HG02840 (cell line): Measurements from ENCODE around the gene MSI2.

Experiments used
- ATAC-seq: cut with Tn5 transposase; IDR thresholded peaks from one replicate; pipeline ENCODE4 v1.9.1; 2021; ENCODE audit warnings: mild to moderate bottlenecking, moderate library complexity, moderate number of reproducible peaks; ENCODE audit not compliant: unreplicated experiment, low FRiP score

Gene MSI2

DNA sequence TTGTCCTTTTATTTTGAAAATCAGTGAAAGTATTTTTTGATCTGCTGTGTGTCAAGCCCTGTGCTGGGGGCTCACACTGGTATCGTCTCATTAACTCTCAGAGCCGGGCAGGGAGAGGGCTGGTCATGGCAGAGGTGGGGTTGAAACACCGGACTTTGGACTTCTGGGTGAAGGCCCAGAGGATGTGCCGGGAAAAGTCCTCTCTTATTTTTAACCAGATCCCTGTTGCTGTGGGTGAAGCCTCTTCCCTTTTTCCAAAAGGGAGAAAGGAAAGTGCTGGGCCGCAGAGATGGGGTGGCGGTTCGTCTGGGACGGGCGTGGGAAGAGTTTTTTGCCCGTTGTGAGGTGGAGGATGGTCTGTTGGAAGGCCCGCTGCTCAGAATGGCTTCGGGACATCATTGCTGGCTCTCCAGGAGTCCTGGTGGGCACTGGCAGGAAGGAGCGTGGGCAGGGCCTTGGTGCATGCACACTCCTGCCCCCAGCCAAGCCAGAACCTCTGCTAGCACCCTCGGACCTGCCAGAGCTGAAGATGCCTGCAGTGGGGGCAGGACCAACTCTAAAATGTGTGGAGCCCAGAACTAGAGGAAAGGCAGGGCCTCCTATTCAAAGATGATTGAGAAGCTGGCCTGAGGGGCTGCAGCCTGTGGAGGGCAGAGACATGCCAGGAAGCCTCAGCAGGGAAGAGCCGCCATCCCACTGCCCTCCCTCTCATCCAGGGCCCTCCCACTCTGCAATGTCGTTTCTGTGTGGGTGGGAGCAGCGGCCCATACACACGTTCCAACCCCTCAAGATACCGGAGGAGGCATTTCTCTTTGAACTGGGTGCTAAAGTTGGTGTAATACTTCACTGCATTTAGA lies 275.6 kb downstream of the MSI2 start:
- no peak for ATAC-seq

DNA sequence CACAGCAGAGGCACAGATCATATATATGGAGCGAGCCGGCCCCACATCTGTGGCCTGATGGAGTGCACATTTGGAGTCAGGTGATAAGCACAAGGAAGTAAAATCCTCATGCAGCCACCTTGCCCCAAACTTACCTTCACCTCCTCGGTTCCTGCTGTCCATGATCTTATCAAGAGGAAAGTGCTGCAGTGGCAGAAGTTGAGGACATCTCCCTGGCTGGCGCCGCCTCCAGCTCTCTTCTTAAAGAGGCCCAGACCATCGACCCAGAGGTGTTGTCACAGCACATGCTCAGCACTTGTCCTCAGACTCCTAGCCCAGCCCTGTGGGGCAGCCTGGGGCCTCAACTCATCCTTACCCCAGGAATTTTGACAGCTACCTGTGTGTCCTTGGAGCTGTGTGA lies 276.2 kb downstream of the MSI2 start:
- ATAC-seq = no peak

DNA sequence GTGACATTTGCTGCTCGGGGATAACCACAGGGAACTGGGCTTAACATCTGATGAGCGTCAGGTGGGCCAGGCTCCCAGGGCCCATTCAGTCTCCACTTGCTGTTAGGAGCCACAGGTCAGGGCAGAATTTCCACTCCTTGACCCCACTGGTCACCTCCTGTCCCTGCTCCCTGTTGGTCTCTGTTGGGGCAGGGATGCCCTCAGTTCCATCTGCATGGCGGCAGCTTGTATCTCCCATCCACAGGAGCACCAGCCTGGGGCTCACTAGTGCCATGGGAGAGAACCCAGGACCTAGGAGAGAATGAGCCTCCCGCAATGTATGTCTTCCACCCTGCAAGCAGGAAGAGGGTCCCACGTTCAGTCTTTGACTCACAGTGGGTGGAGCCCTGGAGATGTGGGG lies 276.6 kb downstream of the MSI2 start:
- ATAC-seq = no peak

DNA sequence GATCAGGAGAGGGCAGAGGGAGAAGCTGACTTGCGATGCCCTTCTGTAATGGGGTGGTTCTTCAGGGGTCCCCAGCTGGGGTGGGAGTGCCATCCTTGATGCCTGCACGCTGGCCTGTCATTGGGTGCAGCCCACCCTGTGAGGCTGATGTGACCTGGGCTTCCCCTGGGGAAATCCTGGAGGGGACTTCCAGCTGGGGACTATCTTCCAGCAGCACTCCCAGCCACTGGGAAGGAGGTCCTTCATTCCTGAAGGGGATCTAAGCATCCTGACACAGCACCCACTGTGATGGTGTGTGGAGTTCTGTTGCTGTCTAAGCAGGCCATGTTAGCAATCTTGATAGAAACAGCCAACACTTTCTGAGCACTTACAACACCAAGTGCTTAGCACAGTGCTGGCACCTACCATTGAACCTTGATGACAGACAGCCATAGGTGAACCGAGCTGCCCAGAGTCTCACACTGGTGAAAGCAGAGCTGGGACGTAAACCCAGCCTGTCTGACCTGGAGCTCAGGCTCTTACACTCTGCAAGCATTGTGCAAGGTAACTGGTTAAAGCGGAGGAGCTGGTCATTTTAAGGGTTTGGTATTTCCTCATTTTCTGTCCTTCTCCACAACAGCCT lies 277.5 kb downstream of the MSI2 start:
- no peak for ATAC-seq

DNA sequence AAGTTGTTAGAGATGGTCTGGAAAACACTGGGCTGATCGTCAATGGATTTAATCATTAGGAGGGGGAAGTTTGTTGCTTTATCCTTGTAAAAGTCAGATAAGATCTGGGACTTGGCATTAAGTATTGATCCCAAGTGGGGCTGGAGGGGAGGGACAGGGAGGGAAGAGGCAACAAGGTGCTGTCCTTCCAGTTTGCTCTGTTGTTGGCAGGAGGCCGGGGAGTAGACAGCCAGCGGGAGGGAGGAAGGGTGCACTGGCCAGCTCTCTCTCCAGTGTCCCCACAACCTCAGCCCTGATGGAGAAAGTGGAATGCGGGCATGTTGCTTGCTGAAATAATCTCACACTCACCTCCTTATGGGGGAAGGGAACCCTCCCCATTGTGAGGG lies 278.5 kb downstream of the MSI2 start:
- no peak for ATAC-seq

DNA sequence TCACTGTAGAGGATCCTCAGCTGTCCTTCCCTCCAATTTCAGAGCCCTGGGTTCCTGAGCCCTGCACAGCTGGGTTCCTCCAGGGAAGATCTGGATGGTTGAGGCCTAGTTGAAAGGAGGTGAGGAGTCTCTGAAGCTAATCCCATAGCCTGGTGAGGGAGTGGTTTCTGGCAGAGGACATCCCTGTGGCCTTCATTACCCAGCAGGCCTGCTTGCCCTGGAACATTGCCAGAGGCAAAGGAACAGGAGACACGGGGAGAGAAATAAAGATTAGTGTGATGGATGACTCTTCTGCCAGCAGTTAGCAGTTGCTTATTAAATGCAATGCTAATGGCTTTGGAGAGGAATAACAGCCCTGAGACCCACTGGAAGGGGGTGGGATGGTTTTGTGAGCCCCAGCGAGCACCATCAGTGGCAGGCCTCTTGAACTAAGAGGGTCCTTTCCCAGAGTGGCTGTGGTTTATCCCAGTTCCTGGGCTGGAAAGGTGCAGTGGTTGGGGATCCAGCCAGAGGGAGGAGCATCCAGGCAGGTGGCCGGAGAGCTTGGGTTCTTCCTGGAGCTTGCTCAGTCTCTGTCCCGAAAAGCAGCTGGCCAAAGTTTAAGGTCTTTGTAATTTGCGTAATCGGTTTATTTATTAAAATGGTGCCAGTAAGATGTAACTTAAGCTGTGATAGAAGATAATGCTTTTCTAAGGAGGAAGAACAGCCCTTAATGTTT lies 279.1 kb downstream of the MSI2 start:
- no peak for ATAC-seq

DNA sequence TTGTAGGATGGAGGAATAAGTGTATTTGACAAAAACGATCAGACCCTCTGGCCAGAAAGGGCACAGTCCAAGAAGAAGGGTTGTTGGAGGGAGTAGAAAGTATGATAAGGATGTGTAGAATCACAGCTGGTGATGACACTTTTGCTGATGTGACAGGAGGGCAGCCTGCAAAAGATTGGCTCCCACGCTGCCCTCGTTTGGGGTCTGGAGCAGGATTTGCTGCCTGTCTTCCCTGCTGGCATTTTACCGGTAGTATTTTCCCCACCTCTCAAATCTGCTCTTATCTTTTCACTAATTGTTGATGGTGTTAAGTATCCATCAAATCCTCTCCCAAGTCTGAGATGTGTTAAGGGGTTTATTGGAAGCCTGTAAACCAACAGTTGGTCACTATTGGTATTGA lies 280.0 kb downstream of the MSI2 start:
- no peak for ATAC-seq

DNA sequence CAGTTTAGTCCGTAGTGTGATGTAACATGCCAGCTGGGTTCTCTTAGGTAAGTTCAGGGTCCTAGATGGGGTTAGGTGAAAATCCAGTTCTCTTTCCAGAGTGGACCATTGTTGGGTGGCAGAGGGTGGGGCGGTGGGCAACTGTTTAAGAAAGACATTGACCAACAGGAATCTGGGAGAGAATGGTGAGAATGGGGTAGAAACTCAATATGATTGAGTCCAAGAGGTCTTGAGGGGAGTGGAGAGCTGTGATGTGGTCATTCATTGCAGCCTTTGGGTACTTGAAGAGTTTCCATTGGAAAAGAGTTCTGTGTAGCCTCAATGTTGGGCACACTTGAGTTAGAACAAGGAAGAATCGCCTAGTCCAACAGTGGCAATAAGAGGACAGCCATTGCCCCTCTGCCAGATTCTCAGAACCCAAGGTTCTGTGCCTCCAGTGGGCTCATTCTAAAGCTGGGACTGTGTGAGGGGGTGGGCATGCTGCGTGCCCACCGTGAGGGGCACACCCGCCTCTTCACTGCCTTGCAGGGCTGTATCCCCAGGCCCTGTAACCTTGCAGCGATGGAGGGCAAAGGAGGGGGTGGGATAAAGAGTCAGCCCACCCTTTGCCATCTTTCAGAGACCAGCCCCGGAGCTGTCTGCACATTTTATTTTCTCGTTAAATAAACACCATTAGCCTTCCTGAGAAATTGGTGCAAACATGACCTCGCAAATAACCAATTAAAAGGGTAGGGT lies 280.6 kb downstream of the MSI2 start:
- no peak for ATAC-seq

DNA sequence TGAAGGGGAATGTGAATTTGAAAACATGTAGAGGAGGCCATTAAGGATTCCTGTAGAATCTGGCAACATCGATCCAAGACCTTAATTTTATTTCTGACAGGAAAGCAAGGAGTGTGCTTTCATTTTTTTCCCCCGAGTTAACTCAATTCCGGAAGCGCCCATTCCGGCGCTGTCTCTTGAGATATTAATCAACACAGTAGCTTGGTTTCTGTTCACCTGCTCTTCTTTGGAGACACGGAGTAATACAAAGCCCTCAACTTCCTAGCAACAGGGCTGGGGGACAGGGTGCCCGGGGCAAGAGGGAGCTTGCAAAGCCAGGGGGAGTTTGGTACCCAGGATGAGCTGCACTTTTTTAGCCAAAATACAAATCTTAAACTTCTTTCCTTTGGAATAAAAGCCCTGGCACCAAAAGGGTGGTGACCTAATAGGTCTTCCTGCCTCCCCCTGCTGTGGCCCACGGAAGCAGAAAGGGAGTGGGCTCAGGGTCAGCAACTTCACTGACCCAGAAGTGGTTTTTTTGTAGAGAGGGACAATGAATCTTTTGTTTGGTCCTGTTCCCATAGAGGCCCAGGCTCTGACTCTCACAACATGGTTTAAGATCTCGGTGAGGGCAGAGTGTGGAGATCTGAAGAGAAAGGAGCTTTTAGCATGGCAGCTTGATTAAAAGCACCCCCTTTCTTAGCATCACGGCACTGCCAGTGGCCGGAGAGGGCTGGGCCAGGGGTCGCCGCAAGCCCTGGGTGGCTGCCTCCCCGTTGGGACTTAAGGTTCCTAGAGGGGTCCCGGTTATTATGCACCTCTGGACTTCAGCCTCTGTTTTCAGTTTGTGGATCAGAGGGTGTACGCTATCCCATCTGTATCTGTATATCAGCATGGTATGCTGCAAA lies 281.4 kb downstream of the MSI2 start:
- ATAC-seq = no peak

DNA sequence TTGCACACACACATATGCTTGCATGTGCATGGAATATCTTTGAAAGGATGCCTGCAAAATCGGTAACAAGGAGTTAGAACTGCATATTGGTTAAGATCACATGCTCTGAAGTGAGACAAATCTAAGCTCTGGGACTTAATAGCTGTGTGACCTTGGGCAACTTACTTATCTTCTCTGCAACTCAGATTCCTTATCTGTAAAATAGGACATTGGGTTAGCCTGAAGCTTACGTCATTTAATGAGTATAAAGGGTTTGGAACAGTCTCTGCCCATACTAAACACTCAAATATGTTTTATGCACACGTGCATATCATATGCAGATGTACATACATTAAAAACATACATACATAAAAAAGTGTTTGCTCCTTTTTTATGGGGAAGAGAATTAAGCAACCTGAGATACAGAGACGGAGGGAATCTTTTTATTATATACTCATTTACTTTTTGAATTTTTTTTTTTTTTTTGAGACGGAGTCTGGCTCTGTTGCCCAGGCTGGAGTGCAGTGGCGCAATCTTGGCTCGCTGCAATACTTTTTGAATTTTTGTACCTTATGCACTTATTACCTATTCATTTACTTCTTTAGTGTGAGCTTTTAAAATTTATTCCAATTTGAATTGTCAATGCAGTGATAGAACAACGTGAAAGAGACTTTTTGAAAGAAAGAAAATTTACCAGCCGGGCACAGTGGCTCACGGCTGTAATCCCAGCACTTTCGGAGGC lies 282.6 kb downstream of the MSI2 start:
- ATAC-seq = no peak

DNA sequence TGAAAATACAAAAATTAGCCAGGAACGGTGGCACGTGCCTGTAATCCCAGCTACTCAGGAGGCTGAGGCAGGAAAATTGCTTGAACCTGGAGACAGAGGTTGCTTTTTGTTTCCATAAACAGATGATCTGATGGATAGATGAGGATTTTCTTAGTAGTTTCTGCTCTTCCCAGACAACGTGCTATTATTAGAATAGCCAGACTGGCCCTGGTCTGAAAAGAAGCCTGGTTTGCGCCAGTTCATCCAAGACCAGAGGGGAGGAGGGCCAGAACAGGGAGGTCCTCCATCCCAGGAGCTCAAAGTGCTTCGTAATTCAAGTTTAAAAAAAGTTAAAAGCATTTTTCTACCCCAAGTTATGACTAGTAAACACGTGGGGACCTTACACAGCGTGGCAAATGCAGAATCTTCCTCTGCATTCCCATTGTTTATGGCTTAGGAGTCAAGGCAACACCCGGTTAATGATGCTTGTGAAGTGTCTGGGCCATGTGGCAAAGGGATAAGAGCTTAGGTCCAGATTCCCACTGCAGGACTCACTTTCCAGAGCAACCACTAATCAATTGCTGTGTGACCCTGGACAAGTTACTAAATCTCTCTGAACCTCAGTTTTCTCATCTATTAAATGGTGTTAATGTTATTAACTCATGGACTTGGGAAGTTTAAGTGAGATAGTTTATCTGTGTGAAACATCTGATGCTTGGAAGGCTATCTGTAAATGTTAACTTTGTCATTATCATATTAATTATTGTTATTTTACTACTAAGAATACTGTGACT lies 283.4 kb downstream of the MSI2 start:
- ATAC-seq = no peak

DNA sequence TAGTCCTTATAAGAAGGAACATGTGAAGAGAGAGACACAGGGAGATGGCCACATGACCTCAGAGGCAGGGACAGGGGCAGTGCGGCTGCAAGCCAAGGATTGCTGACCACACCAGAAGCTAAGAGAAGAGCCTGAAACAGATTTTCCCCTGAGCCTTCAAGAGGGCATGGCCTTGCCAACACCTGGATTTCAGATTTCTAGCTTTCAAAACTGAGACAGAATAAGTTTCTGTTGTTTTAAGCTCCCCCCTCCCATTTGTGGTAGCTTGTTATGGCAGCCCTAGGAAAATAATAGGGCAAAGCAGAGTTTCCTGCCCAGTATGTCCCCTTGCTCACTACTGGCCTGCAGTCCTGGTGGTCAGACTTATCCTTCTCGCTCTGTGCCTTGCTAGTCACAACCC lies 284.3 kb downstream of the MSI2 start:
- ATAC-seq = no peak

DNA sequence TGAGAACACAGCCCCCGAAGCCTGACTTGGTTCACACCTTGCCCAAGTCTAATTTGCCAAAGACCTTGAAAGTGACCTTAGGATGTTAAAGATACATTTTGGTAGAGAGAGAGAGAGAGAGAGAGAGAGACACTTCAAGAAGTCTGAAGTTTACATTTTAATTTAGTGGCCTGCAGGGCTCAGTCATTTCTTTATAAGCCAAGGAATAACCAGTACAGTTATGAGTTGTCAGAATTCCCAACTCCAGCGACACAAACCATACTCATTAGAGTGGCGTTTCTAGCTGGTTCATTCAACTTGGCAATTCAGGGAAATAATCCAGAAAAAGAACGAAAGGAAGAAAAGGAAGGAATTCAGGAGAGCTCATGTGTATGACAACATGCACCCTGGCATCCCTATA lies 284.7 kb downstream of the MSI2 start:
- no peak for ATAC-seq

DNA sequence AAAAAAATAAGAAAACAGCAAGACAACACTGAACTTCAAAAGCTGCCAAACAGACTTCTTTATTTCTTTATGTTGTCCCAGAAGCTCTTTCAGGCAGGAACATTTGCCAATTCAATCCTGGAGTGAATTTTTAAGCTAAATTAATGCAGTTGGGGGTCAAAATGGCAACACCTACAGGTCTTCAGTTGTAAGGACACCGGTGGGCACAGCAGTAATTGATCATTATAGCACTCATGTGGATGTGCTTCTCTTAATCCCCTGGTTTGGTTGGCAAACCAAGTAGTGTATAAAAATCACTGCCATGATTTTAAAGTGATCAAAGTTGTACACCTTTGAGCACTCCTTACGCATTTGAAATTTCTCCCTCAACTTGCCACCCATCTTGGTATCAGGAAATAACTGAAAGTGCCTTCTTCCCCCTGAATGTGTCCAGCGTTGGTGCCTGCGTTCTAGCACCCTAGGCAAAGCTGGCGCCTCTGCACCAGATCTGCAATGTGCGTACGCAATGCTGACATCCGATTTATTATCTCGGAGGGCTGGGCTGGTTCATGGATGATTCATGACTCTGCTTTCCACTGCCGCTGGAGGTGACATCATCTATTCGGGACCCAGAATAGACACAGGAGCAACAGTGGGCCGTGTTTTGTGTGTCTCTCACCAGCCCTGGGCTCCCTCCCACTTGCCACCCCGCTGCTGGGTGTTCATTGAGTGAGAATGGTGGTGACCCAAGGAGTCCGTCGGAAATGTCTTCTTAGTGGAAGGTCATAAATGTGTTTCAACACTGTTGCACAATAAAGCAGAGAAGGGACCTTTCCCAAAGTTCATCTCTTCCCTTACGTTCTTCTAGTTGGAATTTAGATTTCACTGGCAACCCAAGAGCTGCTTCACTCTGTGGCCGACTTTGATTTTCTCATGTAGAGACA lies 285.4 kb downstream of the MSI2 start:
- no peak for ATAC-seq

DNA sequence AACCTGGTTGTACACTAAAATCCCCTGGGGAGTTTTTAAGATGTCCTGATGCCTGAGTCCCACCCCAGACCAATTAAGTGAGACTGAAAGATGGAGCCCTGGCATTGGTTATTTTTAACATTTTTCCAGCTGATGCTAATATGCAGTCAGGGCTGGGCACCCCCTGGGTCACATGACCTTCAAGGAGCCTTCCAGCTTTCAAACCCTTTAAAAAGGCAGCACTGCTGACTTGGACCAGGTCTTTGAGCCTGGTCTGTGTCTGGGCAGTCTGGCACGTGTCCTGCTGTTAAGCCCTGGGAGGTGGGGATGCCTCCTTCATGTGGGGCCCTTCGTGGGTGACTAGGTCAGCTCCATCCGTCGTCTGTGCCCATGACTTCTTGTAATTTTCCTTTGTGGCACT lies 286.2 kb downstream of the MSI2 start:
- ATAC-seq = no peak

DNA sequence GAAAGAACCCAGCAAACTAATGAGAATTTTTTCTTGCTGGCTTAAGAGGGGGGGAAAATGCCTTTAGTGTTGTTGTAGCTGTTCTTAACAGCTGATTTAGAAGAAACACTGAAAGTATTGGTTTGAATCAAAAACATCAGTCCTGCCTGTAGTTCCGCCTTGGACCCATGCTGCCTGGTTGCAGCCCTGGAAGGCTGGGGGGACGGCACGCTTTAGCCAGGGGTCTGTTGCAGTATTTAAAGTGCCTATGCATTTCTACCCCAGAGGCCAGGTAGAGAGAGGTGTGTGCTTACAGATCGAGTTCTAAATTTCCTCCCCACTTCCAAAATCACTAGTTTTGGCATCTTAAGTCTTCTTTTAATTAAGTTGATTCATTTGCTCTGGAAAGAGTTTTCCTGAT lies 286.9 kb downstream of the MSI2 start:
- no peak for ATAC-seq

DNA sequence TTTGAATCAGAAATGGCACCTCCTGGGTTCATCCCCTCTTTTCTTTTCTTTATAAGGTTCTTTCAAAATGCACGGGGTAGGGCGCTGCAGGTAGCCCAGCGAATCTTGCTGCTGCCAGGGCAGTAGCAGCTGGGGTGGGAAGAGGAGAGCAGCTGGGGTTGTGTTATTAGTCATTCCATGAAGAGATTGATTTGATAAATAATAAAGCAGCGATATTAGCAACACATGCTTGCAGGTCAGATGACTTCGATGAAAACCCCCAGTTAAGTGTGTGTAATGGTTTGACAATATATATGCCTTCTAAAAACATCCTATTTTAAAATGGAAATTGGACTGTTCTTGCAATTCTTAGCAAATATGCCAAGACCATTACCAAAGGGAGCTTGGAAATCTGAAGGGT lies 288.1 kb downstream of the MSI2 start:
- no peak for ATAC-seq
